Measurements from ENCODE around the gene CMTM2.
"Not testable (repeated sequence)": the region's sequence is repeated elsewhere in the genome, so short reads cannot be mapped to it uniquely, and the experiment has no call there.

Gene CMTM2

DNA sequence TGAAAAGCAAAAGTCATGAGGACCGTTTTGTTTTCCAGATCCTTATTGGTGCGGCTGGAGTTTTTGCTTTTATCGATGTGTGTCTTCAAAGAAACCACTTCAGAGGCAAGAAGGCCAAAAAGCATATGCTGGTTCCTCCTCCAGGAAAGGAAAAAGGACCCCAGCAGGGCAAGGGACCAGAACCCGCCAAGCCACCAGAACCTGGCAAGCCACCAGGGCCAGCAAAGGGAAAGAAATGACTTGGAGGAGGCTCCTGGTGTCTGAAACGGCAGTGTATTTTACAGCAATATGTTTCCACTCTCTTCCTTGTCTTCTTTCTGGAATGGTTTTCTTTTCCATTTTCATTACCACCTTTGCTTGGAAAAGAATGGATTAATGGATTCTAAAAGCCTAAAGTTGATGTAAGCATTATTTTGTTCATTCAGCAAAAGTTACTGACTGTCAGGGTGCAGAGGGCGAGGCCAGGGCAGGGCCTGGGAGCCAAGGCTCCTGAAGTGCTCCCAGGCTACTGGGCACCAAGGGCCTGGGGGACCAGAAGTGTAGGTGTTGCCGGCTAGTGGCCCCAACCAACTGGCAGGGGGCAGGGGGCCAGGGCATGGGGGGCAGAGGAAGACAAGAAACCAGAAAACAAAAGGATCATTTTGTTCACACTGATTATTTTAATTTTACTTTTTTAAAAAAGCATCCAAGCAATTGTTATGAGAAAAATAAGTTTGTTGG lies 8.8 kb downstream of the CMTM2 start:
- no peak for DNase-seq

DNA sequence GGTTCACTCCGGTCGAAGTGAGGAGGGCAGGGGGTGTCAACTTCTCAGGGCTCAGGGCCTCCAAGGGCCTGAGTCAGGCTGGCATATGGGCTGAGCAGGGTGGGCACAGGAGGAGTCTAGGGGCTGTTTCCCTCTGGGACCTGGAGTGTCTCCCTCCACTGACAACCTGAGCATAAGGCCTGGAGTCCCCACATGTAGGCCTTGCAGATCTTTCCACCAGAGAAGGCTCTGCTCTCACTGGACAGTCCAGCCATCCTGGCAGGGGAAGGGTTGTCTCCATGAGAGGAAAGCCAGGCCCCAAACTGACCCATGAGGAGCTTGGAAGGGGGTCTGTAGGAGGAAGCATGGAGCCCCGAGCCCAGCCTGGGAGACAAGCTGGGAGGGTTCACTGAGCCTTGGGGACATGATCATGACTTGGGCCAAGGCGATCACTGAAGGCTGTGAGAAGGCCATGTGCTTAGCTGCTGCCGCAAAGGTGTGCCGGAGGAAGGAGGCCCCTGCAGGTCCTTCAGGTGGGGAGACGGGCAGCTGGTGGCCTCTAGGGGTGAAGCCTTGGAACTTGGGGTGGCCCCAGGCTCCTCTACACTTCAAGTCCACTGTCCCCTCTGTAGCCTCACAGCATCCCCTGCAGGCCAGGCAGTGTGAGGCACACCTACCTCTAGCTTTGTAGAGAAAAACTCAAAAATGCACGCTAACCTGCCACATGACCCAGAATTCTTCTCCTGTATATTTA lies 9.9 kb downstream of the CMTM2 start:
- no peak for DNase-seq

DNA sequence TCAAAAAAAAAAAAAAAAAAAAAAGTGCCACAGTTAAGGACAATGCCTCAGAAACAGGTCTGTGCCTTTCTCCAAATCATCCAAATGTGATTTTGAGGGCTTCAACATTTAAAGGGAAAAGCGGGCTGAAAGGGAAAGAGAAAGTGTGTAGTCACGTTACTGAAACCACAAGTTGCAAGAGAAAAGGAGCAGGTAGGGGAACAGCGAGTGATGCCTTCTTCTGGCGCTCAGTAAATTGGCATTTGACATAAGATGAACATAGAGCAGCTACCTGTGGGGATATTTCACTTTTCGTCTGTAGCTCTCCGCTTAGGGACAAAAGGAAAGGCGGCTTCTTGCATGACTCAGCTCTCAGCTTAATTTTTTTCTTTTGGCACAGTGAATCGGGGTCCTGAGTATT lies 11.1 kb downstream of the CMTM2 start:
- DNase-seq, result no peak

DNA sequence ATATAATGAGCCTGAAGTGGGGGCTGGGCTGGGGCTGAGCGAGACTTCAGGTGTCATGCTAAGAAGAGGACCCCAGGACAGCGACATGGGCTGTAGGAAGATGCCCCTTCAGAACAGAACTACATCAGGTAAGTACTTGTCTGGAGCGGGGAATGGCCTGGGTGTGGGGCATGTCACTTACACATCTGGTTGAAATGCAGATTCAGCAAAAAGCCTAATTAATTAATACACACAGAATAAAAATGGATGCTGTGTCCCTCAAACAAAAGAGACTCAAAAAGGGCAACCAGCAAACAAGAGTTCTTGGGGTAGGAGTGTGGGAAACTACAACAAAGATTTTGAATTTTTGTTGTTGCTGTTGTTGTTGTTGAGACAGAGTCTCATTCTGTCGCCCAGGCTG lies 11.8 kb downstream of the CMTM2 start:
- no peak for DNase-seq

DNA sequence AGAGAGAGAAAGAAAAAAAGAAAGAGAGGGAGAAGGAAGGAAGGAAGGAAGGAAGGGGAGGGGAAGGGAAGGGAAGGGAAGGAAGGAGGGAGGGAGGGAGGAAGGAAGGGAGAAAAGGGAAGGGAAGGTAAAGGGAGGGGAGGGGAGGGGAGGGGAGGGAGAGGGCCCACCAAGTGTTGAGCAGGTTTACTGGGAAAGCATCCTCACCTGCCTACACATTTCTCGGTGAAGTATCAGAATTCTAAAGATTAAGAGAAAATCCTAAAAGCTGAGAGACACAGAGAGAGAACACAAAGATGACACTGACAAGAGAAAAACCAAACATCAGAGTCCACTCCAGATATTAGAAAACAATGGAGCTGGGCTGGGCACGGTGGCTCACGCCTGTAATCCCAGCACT lies 13.0 kb downstream of the CMTM2 start:
- DNase-seq, result no peak

DNA sequence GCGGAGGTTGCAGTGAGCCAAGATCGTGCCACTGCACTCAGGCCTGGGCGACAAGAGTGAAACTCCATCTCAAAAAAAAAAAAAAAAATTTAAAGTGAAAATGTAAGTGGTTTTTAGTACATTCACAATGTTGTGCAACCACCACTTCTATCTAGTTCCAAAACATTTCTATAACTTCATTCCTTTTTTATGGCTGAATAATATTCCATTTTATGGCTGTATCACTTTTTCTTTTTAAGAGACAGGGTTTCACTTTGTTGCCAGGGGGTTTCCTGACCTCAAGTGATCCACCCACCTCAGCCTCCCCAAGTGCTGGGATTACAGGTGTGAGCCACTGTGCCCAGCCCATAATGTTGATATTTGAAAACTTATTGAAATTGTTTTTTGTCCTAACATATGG lies 13.6 kb downstream of the CMTM2 start:
- DNase-seq, result no peak

DNA sequence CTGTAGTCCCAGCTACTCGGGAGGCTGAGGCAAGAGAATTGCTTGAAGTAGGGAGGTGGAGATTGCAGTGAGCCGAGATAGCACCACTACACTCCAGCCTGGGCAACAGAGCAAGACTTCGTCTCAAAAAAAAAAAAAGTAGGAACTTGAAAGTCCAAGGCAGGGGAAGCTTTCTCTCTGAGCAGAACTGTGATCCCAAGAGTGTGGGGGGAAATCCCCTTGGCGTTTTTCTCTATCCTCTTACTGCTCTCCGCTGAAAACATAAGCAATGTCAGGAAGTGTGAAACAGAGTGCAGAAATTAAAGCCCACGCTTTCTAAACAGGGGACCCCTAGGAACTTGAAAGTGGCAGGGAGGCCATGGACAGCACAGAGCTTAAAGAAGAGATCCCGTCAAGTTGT lies 15.5 kb downstream of the CMTM2 start:
- DNase-seq, result no peak

DNA sequence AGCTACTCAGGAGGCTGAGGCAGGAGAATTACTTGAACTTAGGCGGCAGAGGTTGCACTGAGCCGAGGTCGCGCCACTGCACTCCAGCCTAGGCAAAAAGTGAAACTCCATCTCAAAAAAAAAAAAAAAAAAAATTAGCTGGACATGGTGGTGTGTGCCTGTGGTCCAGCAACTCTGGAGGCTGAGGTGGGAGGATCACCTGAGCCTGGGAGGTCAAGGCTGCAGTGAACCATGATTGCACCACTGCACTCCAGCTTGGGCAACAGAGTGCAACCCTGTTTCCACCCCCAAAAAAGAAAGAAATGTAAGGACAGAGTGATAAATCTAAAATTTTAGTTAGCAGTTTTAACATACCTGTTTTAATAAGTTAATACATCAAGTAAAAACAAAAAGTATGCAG lies 17.3 kb downstream of the CMTM2 start:
- not testable (repeated sequence) for DNase-seq

DNA sequence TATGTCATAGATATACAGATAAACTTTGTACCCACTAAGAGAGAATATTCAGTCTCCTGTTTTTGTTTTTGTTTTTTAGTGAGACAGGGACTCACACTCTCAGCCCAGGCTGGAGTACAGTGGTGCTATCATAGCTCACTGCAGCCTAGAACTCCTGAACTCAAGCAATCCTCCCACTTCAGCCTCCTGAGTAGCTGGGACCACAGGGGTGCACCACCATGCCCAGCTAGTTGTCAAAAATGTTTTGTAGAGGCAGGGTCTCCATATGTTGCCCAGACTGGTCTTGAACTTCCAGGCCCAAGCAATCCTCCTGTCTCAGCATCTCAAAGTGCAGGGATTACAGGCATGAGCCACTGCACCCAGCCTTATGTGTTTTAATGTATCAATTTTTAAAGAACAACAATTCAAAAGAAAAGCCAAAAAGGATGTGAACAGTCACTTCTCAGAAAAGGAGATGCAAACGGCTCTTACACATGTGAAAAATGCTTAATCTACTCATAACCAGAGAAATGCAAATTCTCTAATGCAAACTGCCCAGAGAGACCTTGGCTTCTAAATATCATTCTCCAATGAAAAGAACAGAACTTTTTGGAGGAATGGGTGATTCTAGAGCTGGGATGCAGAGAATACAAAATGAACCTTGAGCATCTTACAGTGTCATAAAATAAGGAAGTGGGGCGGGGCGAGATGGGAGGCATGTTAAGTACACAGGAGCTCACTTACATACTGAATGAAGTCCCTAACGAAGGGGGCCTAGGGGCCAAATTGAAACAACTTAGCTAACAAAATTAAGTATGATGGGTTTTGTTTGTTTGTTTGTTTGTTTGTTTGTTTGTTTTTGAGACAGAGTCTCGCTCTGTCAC lies 18.0 kb downstream of the CMTM2 start:
- no peak for DNase-seq

DNA sequence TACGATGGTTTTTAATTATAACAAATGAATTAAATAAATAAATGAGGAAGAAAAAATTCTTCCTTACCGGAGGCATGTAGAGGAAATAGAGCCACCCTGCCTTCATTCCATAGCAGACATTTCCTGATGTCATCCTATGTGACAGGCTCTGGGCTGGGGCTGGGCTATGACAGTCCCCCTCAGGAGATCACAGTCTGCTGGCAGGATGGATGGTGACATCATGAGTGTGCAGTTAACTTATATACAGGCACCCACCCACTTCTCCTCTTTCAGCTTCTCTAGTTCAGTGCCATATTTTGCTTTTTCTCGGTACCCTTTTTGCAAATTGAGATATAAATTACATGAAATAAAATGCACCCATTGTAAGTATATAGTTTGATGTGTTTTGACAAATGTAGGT lies 18.8 kb downstream of the CMTM2 start:
- DNase-seq, result no peak

DNA sequence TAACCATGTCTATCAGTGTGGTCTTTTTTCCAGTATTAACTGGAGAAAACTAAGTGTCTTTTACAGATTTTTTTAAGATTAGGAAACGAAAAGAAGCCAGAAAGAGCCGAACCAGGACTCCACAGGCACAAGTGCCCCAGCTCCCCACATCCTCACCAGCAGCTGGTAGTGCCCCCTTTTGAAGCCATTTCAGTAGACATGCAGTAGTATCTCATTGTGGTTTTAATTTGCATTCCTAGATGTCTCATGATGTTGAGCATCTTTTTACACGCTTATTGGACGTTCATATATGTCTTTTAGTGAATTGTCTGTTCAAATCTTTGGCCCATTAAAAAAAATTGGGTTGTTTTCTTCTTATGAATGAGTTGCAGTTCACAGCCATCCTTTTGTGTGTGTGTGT lies 20.5 kb downstream of the CMTM2 start:
- no peak for DNase-seq

DNA sequence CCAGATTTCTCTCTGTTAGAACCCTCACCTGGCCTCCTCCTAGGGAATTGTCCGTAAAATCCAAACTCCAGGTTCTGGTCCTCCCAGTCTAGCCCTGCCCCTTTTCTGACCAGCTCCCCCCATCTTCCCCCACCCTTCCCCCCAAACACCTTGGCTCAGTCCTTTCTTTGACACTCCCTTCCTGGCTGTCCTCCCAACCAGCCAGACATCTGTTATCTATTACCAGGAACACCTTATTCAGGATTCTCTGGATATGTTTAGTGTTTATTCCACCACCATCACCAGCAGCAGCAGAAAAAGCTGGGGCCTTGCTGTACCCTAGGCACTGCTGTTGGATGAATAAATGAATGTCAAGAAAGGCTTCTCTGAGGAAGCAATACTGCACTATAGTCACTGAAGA lies 21.2 kb downstream of the CMTM2 start:
- DNase-seq, result no peak

DNA sequence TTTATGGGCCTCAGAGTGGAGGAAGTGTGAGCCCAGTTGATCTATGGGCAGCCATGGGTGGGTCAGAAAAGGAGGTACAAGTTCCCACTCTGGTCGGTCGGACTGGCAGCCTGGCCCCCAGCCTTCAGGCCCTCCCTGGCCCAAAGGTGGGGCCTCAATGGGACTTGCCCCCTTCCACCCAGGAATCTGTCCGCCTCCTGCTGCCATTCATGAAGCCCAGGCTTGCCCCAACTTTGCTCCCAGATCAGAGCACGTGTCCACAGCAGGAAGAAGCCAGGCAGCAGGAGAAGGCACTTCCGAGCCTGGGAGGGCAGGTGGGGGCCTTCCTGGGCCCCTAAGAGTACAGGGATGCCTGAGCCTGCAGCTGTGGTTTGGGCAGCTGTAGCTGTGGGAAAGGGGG lies 22.2 kb downstream of the CMTM2 start:
- no peak for DNase-seq

DNA sequence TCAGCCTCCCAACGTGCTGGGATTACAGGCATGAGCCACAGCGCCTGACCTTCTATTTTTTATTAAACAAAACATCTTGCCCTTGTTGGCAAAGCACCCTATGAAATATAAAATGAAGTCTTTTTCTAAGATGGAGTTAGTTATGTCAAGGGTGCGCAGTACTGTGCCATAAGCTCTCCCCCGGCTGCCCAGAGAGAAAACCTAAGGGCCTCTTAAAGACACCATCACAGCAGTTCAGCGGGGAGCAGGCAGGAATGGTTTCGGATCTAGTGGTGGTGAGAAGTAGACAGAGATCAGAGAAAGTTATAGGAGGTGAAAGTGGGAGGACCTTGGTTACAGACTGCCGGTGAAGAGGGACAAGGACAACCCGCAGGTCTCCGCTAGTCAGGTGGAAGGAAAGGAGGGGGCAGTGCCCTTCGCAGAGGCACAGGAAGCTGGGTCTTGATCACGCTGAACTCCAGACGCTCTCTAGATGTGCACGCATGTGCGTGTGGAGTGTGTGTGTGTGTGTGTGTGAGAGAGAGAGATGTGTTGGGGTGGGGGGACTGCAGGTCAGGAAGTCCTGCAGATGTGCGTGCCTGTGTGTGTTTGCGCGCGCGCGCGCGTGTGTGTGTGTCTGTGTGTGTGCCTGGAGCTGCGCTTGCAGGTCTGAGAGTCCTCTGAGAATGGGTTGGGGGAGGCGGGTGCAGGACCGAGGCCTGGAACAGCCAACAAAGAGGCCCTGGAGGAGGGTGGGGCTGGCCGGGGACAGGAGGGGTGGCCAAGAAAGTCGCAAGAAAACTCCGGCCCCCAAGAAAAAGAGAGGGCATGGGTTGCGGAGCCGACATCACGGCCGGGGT lies 24.5 kb downstream of the CMTM2 start:
- no peak for DNase-seq

DNA sequence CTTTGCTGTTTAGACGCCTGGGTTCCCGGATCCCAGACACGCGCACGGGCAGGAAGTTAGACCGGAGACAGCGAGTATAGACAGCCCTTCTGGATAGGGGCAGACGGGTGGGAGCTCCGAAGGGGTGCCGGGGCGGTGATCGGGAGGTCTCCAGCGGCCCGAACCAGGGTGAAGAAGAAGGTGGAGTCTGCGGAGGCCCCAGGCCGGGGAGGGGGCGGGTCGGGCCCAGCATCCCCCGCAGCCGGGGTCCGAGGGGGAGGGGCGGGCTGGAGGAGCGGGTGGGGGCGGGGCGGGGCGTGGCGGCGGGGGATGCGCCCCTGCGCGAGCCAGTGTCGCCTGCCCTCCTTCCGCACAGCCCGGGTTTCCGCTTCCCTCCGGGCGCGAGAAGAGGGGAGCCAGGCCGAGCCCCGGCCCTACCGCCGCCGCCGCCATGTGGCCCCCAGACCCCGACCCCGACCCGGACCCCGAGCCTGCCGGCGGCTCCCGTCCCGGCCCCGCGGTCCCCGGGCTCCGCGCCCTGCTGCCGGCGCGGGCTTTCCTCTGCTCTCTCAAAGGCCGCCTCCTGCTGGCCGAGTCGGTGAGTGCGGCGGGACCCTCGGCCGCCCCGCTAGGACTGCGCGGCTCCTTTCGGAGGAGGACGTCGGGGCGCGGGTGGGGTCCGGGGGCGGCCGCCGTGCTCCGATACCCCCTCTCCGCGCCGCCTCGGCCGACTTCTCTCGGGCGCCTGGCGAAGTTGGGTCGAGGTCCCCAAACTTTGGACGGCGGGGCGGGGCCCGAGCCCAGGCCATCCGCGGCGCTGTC lies 25.3 kb downstream of the CMTM2 start, which contains the start of gene CMTM3:
Gene CMTM3 (plus strand): TSS at position 329 of the 801 bp plus-strand sequence. CDS start 102 bp downstream, at position 431.
- no peak for DNase-seq

DNA sequence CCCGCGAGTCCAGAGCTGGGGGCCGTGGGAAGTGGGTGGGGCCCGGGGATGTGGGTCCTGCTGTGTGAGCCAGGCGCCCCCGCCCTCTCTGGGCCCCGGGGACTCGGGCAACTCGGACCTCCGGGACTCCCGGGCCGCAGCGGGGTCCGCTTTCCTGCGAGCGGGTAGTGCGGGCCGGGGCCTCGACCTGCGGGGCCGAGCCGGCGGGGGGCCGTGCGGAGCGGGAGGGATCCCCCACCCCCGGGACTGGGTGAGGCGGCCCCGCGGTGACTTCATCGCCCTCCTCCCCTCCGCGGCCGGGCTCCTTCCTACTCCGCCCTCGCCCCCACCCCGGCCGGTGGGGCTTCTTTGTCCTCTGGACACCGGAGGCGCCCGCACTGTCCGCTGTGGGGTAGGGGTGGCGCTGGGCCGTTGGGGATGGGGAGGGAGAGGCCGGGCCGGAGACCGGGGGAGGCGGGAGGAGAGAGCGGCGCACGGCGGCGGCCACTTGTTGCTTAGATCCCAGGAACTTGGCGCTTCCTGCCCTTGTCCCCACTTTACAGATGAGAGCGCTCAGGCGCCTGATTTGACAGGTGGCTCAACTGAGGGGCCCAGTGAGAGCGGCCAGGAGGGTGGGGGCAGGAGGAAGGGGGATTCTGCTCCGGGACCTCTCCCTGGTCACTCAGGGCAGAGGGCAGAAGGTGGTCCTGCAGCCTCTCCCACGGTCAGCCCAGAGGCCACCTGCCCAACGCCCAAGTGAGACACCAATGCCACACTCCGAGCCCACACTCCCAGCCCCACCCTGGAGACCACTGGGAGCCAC lies 26.1 kb downstream of the CMTM2 start:
- no peak for DNase-seq

DNA sequence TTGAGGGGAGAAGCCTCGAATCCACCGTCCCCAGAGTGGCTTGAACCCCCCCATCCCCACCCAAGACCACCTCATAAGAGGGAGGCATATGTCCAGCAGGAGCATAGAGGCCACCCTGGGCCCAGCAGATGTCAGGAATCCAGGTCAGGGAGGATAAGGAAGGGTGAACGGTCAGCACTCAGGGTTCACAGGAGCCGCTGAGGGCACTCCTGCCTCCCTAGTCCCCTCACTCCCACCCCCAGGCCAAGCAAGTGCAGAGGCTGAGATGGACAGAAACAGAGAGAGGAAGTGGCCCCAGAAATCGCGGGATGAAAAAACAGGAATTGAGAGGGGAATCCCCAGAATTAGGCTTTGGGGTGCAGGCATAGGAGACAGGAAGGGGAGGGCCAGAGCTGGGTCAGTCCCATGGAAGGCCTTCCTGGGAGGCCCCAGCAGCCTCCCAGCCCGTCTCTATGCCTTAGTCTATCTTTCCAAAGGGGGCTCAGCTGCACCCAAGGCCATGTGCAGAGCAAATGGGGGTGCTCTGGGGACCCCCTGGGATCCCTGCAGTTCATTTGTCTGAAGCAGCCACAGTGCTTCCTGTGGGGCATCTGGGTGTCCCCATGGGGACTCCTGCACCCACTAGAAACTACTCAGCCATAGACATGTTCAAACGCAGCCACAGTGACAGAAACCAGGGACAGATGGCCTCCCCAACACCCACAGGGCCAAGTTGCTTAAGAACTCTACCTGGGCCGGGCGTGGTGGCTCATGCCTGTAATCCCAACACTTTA lies 26.9 kb downstream of the CMTM2 start:
- no peak for DNase-seq

DNA sequence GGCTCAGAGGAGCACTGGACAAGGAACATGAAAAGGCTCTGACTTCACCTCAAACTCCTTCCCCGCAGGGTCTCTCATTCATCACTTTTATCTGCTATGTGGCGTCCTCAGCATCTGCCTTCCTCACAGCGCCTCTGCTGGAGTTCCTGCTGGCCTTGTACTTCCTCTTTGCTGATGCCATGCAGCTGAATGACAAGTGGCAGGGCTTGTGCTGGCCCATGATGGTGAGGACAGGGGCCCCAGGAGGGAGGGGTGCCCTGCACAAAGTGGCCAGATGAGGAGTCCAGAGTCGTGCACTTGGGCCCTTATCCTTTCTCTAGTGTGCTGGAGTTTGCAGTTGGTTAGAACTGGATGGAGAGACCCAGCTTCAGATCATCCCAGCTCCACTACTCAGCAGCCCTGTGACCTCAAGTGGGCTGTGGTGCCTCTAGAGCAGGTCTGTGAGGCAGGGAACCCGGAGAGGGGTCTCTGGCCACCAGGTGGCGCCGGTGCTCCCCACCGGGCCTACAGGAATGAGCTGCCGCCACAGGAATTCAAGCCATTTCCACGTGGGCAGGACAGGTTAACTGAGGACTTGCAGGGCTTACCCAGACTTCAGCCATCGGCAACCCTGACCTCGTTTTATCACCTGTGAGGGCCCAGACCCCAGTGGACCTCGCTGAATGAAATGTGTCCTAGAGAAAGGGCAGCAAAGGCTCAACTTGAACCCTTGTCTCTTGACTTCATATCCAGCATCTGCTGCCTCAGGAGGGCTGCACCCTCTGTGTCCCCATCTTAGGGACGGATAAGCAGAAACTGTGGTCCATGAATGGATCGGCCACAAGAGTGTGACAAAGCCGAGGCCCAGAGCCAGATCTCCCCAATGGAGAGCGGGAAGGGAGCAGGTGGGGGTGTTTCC lies 29.2 kb downstream of the CMTM2 start:
- peak; percentile 4 to 48 for DNase-seq

DNA sequence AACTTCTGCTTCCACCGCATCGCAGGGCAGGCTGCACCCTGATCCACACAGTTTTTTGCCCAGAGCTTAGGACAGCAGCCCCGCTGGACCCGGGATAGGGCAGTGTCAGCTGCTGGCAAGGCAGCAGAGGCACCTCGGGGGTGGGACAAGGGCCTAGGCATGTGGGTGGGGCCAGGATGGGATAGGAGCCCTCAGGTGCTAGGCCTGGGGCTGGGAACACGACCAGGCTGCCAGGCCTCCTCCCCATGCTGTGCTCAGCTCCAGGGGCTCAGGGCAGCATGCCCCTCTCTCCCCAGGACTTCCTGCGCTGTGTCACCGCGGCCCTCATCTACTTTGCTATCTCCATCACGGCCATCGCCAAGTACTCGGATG lies 29.9 kb downstream of the CMTM2 start:
- DNase-seq, result no peak
